LNCaP clone FGC (cell line): ENCODE data around the gene EFCAB6.

Source experiments
- DNase-seq: peaks from one replicate; pipeline ENCODE4 v3.0.0-alpha.2; 2011; ENCODE audit warnings: low read depth
- H3K4me3 ChIP-seq: 2 replicates; pipeline ENCODE4 v1.5.1; 2011; ENCODE audit warnings: mild to moderate bottlenecking, low read depth, low read length, control low read depth
- CTCF ChIP-seq: IDR thresholded peaks from 2 replicates; pipeline ENCODE4 v1.5.1; 2012; ENCODE audit warnings: mild to moderate bottlenecking; ENCODE audit not compliant: control insufficient read depth, insufficient read depth; ENCODE audit errors: extremely low read depth

The EFCAB6 gene

GRCh38 chr22:43829904-43830851, 18.1 kb upstream of the EFCAB6 start:
- no peak for TF ChIP-seq CTCF
- H3K4me3 ChIP-seq, result no peak overlapping the region
- no peak for DNase-seq

- TF ChIP-seq CTCF, result 0 out of 2 replicates have a peak, but pooled peaks have one; percentile 7
- no peak overlapping the region for H3K4me3 ChIP-seq
- no peak for DNase-seq
Observed at GRCh38 chr22:43828998-43829782, 17.1 kb upstream of the EFCAB6 start.

- no peak for TF ChIP-seq CTCF
- DNase-seq, result no peak
- no peak overlapping the region for H3K4me3 ChIP-seq
Observed at GRCh38 chr22:43828725-43828997, 16.6 kb upstream of the EFCAB6 start.

- no peak for DNase-seq
- no peak for TF ChIP-seq CTCF
- no peak overlapping the region for H3K4me3 ChIP-seq
Observed at GRCh38 chr22:43827926-43828724, 16.0 kb upstream of the EFCAB6 start.

- no peak for TF ChIP-seq CTCF
- no peak overlapping the region for H3K4me3 ChIP-seq
- DNase-seq, result no peak
Observed at GRCh38 chr22:43827003-43827735, 15.1 kb upstream of the EFCAB6 start.

GRCh38 chr22:43826142-43827002, 14.3 kb upstream of the EFCAB6 start:
- no peak for DNase-seq
- TF ChIP-seq CTCF, result peak; percentile 80
- no peak overlapping the region for H3K4me3 ChIP-seq
